Measurements from ENCODE around the gene FTSJ1.

FTSJ1 gene

GRCh38 chrX:48470833-48471118 is 5.2 kb upstream of the FTSJ1 start:
- no peak for DNase-seq

DNA sequence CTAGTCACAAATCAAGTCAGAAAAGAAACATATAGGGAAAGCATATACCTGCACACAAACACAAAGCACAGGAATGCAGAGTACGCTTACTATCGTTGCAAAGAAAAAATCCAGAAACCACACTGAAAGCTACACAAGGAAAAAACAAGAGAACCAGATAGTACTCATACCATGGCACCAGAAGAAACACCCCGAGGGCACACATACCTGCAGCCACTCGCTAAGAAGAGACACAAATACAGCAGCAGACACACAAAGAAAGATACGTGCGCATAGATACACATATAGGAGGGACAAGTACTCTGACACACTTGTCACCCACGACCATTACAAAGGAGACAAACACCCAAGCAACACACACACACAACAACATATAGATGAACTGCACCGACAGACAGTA is 4.5 kb upstream of the FTSJ1 start:
- no peak for DNase-seq

- DNase-seq = no peak
These were observed 3.8 kb upstream of the FTSJ1 start for GRCh38 chrX:48472225-48472624.

GRCh38 chrX:48472851-48473703 is 2.9 kb upstream of the FTSJ1 start:
- DNase-seq = no peak

- DNase-seq = no peak
These were observed 2.4 kb upstream of the FTSJ1 start for GRCh38 chrX:48473704-48473990.

DNA sequence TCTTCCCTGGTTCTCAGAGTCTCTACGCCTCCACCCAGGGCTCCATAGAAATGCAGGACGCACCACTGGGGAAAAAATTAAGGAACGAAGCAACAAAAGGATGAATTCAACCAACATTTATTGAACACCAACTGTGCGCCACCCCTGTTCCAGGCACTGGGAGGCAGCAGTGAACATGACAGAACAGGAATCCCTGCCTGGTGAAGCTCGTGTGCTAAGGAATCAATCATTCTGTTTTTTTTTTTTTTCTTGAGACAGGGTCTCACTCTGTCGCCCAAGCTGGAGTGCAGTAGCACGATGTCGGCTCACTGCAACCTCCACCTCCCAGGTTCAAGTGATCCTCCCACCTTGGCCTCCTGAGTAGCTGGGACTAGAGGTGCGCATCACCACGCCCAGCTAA is 1.9 kb upstream of the FTSJ1 start:
- DNase-seq = no peak

- DNase-seq = no peak
These were observed 1.4 kb upstream of the FTSJ1 start for GRCh38 chrX:48474581-48474980.

DNA sequence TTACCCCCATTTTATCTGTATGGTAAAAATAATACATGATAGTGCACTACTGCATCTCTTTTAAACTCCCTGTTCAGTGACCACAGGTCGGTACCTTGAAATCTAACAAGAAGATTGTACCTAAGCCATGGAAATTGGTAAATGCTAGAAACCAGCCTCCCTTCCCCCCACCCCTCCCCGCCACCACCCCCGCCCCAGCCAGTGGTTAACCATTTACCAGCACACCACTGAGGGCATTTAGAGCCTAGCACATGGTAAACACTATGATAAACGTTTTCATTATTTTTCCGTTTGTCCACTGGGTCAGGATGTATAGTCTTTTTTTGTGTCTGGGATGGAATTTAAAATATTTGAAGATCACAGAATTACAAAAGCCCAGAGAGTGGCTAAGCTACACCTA is 703 bp upstream of the FTSJ1 start:
- DNase-seq = no peak

DNA sequence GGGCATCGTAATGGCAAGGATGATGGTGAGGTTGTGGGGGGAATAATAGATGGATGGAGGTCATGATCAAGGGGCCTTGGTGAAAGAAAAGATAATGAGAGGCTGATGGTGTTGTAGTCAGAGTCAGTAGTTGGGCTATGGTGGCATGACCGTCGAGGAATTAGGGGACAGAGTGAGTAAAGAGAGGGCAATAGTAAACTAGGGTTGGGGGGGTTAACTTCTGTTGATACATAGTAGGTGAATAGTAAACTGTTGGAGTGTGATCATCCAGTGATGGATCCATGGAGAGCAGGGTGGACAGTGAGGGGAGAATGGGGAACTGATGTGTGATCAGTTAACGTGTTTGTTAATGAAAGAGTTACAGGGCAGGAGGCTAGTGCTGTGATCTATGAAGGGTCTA is 920 bp downstream of the FTSJ1 start:
- DNase-seq = no peak

DNA sequence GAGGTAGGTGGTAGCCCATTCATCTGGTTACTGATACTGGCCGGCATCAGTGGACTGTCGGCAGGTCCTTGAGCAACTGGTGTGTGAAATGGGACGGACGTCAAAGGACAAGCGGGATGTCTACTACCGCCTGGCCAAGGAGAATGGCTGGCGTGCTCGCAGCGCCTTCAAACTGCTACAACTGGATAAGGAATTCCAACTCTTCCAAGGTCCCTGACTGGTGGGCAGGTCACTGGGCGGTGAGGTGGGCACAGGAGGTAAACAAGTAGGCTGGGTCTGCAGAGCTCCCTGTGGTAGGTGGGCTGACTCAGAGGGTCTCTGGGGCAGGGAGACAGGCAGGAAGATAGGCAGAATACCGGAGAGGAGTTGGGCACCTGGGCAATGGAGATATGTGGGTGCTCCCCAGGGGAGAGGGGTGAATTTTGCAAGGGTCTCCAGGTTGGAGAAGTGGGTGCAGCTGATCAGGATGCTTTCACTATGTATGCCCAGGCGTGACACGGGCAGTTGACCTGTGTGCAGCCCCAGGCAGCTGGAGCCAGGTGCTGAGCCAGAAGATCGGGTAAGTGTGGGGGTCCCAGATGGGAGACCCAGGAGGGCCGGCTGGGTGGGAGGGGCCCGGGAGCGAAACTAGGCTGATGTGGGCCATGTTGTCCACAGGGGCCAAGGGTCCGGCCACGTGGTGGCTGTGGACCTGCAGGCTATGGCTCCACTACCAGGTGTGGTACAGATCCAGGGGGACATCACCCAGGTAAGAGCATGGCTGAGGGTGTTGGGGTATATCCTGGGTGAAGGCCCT is 2.2 kb downstream of the FTSJ1 start:
- no peak for DNase-seq

- no peak for DNase-seq
These were observed 2.8 kb downstream of the FTSJ1 start for GRCh38 chrX:48478806-48479205.

DNA sequence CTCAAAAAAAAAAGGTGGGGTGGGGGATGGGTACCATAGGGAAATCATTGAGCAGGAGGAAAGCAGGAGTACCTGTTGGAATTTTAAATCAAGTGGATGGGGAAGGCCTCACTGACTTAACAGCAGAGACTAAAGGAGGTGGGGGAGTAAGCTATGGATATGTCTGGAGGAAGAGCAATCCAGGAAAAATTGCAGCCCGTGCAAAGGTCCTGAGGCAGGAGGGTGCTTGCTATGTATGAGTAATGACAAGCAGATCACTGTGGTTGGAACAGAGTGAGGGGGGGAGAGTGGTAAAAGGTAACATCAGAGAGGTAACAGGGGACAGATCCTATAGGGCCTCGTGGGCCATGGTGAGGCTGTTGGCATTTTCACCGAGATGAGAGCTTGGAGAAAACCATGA is 4.1 kb downstream of the FTSJ1 start:
- no peak for DNase-seq

DNA sequence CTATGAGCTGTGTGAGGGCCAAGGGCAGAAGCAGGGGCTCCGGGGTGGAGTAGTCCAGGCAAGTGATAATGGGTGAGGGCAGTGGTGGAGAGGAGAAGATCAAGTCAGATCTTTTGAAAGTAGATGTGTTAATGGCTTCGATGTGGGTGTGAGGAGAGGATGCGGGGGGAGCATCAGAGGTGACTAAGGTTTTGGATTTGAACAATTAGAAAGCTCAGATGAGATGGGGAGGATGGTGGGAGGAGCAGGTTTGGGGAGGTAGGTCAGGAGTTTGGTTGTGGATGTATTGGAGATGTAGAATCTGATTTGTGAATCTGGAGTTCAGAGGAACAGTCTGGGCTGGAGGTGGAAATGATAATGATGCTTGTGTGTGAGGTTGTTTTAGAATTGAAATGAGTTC is 4.6 kb downstream of the FTSJ1 start:
- DNase-seq = no peak

- DNase-seq = no peak
These were observed 6.5 kb downstream of the FTSJ1 start for GRCh38 chrX:48482526-48482925.

GRCh38 chrX:48487362-48487798 is 11.4 kb downstream of the FTSJ1 start:
- DNase-seq = no peak

DNA sequence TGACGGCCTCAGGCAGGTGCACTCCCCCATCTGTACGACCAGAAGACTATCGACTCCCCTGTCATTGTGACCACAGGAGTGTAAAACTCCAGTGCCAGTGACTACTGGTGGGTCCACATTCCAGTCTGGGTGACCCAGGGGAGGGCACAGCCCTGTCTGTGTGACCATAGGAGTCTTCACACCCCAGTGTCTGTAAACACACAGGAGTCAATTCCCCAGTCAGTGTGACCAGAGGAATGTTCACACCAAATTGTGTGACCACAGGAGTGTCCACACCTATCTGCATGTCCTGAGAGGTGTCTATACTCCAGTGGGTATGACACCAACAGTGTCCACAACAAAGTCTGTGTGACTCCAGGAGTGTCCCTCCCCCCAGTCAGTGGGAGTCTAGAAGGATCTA is 12.0 kb downstream of the FTSJ1 start:
- DNase-seq = no peak

- no peak for DNase-seq
These were observed 13.3 kb downstream of the FTSJ1 start for GRCh38 chrX:48489296-48489695.

DNA sequence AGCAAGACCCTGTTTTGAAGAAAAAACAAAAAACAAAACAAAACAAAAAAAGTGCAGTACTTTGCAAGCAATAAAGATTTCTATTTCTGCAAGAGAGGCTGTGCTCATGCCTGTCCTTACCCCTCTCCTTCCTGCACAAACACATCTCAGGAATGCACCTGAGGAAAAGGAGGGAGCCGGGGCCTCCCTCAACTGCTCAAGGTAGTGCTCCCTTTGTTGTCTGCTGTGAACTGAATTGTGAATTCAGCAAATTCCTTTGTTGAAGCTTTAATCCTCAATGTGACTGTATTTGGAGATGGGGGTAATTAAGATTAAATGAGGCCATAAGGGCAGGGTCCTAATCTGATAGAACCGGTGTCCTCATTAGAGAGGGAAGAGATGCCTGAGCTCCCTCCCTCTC is 13.9 kb downstream of the FTSJ1 start:
- DNase-seq = no peak

- DNase-seq = no peak
These were observed 14.7 kb downstream of the FTSJ1 start for GRCh38 chrX:48490661-48491060.

DNA sequence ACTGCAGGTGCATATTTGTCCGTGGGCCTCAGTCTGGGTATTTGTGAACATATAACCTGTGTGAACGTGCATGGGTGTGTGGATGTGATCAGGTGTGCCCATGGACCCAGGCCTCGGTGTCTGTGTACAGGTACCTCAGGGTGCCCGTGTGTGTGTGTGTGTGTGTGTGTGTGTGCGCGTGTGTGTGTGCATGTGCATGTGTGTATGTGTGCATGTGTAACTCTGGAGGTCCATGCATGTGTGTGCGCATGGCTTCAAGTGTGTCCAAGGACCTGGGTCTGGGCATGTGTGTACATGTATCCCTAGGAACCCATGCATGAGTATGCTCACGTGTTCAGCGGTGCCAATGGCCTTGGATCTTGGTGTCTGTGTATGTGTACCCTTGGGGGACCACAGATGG is 15.8 kb downstream of the FTSJ1 start:
- DNase-seq = no peak

- no peak for DNase-seq
These were observed 16.4 kb downstream of the FTSJ1 start for GRCh38 chrX:48492293-48492910.

GRCh38 chrX:48493890-48494364 is 17.9 kb downstream of the FTSJ1 start:
- no peak for DNase-seq

DNA sequence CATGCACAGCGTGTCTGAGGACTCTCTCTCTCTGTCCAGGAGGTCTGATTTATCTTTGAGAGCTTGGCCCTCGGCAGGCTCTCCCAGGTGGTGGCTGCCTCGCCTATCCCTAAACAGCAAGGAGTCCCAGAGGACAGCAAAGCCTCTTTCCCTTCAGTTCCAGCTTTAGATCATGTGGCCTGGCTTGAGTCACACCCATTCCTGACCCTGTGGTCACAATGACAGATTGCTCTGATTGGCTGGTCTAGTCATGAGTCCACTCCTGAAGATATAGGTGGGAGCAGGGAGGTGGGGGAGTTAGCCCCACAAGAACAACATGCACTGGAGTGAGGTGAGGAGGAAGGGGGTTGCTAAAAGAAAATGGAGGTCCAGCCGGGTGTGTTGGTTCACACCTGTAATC is 20.7 kb downstream of the FTSJ1 start:
- DNase-seq = no peak

DNA sequence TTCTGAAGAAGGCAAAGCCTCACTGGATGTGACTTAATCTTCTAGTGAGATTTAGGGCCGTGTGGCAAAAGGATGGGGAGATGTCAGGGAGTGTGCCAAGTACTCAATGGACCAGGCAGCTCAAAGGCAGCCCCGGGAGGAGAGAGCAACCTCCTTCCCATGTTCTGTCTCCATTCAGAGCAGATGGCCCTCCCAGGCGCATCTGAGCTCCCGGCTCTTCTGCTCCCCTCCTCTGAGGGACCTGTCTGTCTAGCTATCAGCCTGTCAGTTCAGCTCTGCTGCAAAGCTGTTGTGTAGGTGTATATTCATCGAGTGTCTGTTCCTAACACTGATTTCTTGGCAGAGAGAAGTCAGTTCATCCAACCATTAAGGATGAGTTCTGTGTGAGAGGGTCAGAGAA is 21.9 kb downstream of the FTSJ1 start:
- DNase-seq = no peak

Data from DMS79 treated with DMSO at 0.1 percent for 48 hours (cell line).